Small intestine (tissue), 7 donors: ENCODE data around the gene ZNF280D. TPM values are rescaled to one million over a fixed set of nuclear protein-coding genes. Genes with fewer than 3 reads are reported as not detected.

Source experiments
- DNase-seq, 2 donors: peaks; one replicate each; pipeline versions ENCODE4 v3.0.0 to v3.0.0-alpha.2; 2013
- FAIRE-seq: peaks from 2 replicates; lab custom pipeline; 2012; peaks lifted over from hg19 to GRCh38; lab: Jason Lieb, UNC
- H3K27ac ChIP-seq, 3 donors: one replicate each; pipeline ENCODE4 v1.5.1; 2013; ENCODE audit warnings: low read length in 2 of 3, mild to moderate bottlenecking in 2 of 3, control low read depth in 1 of 3, inconsistent platforms in 1 of 3, low read depth in 1 of 3, moderate library complexity in 1 of 3
- H3K27me3 ChIP-seq, 3 donors: one replicate each; pipeline ENCODE4 v1.6.1; 2013; ENCODE audit warnings: low read length in 3 of 3, inconsistent platforms in 1 of 3; ENCODE audit not compliant: control insufficient read depth in 3 of 3, insufficient read depth in 3 of 3
- H3K36me3 ChIP-seq, 3 donors: one replicate each; pipeline ENCODE4 v1.6.1; 2013; ENCODE audit warnings: low read length in 3 of 3, inconsistent platforms in 1 of 3, low read depth in 1 of 3, mild to moderate bottlenecking in 1 of 3, moderate library complexity in 1 of 3; ENCODE audit not compliant: control insufficient read depth in 3 of 3, insufficient read depth in 2 of 3
- H3K4me1 ChIP-seq, 3 donors: one replicate each; pipeline ENCODE4 v1.6.1; 2013; ENCODE audit warnings: low read length in 2 of 3, inconsistent platforms in 1 of 3, low read depth in 1 of 3, mild to moderate bottlenecking in 1 of 3, moderate library complexity in 1 of 3; ENCODE audit not compliant: control insufficient read depth in 3 of 3, insufficient read depth in 2 of 3
- H3K4me3 ChIP-seq, 3 donors: one replicate each; pipeline ENCODE4 v1.5.1; 2013; ENCODE audit warnings: low read length in 3 of 3, control low read depth in 1 of 3, inconsistent platforms in 1 of 3, low read depth in 1 of 3, mild to moderate bottlenecking in 1 of 3, moderate library complexity in 1 of 3
- H3K9me3 ChIP-seq, 2 donors: one replicate each; pipeline ENCODE4 v1.6.1; 2013; ENCODE audit warnings: low read depth in 1 of 2, low read length in 1 of 2; ENCODE audit not compliant: control insufficient read depth in 2 of 2, insufficient read depth in 1 of 2
- WGBS, 3 donors: extraction: QIAGEN DNeasy Blood & Tissue Kit; methylation state at CpG; one replicate each; pipeline ENCODE4 v1.1.7; 2013; 5-methylcytosine and 5-hydroxymethylcytosine counted together
- polyA plus RNA-seq, 4 donors: library from polyadenylated mRNA; stranded (reverse) in 3 of 4; unstranded in 1 of 4; fragments of 200-250 nt in 3 of 4; fragments of 120-200 nt in 1 of 4; gene quantifications; one replicate each; pipeline versions ENCODE4 v1.2.1 to v1.2.3, GENCODE V29; 2013
- donor health status: healthy with polysubstance abuse.
- donor health status: control.
- donor health status: control.
- donor health status: Bipolar disorder and iron deficiency.
- donor health status: healthy.

ZNF280D gene
- polyA plus RNA-seq, 4 donors, result 6.8 to 44.4 (median 11.0) TPM

DNA sequence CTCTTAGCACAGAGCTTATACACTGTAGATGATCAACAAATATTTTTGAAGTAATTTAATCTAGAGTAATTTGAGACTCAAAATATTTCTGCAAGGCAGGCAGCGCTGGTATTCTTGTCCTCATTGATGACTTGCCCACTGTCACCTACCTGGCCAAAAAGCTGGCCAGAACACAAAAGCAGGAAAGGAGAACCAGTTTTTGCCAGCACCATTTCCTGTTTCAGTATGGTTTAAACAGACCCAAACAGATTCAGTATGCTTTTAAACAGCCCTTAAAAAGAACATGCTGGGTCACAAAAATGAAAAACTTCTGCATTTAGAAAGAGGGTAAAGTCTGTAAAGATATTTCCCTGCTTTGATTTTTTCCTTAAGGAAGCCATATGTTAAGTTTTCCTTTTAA, 42.3 kb upstream of the ZNF280D start:
- no peak for FAIRE-seq

DNA sequence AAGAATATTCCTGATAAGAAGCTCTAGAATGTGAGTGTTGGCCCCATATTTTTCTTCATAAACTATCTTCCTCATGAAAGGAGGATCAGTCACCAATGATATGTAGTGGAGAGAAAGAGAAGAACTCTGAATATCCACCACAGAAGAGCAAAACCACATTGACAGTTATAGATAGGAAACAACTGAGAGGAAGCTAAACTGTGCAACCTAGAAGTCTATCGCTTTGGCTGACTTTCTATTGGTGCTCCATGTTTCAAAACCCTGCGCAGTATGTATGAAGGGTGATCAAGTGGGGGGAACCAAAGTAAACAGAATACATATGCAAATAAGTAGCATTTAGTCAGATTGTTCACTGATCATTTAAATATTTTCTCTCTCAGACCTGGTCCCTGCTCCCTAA, 41.0 kb upstream of the ZNF280D start:
- H3K27ac ChIP-seq, result no peak overlapping the region
- peaks cover 0 to 3% (median 0%) of the 10 kb centered on the region in 3 donors for H3K4me1 ChIP-seq
- H3K9me3 ChIP-seq, result no peaks in the 10 kb centered on the region
- no peaks in the 10 kb centered on the region for H3K36me3 ChIP-seq
- no peaks in the 10 kb centered on the region for H3K27me3 ChIP-seq
- WGBS, 3 donors, result 83 to 100% (median 83%) methylated on average over 2 of the region's 2 CpGs
- no peak overlapping the region for H3K4me3 ChIP-seq
- no peak for DNase-seq
- FAIRE-seq, result no peak

More for the DNA sequence above, 42.3 kb upstream of the ZNF280D start:
- Histone ChIP-seq H3K27me3 (no peaks in the 10 kb centered on the region), H3K4me3 (no peak overlapping the region), H3K9me3 (no peaks in the 10 kb centered on the region), H3K27ac (no peak overlapping the region), H3K36me3 (no peaks in the 10 kb centered on the region), H3K4me1 (peaks cover 0 to 3% (median 0%) of the 10 kb centered on the region in 3 donors)
- WGBS, 3 donors, result 59 to 77% (median 77%) methylated on average over 1 of the region's 1 CpG
- no peak for DNase-seq

DNA sequence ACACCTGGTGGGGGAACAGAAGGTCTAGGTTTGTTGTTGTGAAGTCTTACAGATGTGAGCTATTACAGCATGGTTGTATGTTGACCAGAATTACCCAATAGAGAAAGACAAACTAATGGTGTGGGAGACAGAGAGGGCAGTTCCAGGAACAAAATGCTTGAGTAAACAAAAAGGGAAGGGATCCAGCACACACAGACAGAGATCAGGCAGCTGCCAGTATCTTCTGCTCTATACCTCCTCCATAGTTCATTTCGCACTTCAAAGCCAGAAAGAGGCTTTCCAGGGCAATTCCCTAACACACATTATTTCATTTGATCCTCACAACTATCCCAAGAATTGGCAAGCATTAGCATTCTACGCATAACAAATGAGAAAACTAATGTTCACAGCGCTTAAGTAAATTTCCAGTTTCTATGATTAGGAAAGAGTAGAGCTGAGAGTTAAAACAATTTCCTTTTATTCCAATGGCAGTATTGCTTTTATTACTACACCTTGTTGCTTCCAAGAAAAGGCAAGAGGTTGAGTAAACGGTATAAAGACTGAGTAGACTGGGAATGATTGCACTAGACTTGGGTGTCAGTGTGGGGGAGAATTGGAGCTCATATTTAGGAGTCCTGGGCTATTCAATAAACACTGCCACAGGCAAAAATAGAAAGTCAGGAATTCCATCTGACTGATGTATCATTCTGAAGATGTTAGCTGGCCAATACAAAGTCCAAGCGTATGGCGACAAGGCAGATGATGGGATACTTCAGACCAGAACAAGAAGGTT, 39.7 kb upstream of the ZNF280D start:
- H3K4me1 ChIP-seq, result peaks cover 0 to 3% (median 0%) of the 10 kb centered on the region in 3 donors
- H3K9me3 ChIP-seq, result no peaks in the 10 kb centered on the region
- 70 to 81% (median 78%) methylated on average over 6 of the region's 6 CpGs for WGBS, 3 donors
- DNase-seq, result peak; percentile 4 to 19
- FAIRE-seq, result no peak
- H3K27me3 ChIP-seq, result no peaks in the 10 kb centered on the region
- H3K27ac ChIP-seq, result peak overlapping the region in 1 of 3 donors; percentile 53
- no peaks in the 10 kb centered on the region for H3K36me3 ChIP-seq
- no peak overlapping the region for H3K4me3 ChIP-seq

DNA sequence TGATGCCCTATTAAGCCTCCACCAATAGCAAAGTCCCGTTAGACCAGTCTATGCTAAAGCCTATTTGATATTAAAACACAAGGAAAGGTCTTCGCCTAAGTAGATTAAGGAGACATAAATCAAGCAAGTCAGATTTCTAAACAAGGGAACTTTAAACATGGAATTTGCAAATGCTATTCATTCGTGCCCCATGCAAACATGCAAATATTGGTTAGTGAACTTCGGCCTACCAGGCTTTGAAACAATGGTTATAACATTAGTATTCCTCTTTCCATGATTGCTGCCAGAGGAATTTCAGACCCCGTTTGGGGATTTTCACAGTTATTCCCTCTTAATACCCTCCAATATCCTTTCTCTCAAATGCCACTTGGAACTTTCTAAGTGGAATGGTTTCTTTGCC, 36.9 kb upstream of the ZNF280D start:
- Histone ChIP-seq H3K27me3 (no peaks in the 10 kb centered on the region), H3K9me3 (no peaks in the 10 kb centered on the region), H3K4me1 (peaks cover 0 to 3% (median 0%) of the 10 kb centered on the region in 3 donors), H3K36me3 (no peaks in the 10 kb centered on the region), H3K27ac (no peak overlapping the region), H3K4me3 (no peak overlapping the region)
- DNase-seq (no peak), FAIRE-seq (no peak)
- 61 to 80% (median 73%) methylated on average over 5 of the region's 5 CpGs for WGBS, 3 donors

DNA sequence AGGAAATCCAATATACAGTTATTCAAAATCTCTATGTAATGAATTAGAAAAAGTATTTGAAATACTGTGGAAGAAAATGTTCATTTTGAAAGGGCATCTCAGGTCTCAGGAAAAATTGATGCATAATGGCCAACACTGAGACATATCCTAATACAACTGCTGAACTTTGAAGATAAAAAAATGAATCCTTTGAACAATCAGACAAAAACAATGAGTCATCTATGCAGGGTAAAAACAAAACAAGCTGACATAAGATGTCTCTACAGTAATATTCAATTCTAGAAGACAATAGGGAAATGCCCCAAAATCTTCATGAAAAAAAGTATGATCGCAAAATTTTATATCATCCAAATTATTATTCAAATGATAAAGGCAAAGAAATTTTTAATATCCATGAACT, 34.0 kb upstream of the ZNF280D start:
- Histone ChIP-seq H3K4me3 (no peak overlapping the region), H3K4me1 (no peaks in the 10 kb centered on the region)
- FAIRE-seq, result no peak

DNA sequence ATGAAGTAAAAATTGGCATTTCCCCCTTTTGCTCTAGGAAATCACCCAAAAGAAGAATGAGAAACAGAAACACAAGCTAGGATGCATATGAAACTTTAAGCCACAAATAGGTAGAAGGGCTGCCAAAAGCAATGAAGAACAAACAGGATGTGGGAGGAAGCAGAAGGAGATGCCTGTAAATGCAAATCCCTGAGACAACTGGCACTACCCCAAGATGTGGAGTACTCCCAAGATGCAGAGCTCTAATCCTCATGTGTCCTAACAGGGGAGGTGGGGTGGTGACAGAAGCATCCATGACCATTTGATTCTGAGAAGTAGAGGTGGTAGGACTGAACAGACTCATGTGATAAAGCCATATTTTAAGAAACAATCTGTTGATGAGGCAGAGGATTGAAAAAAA, 31.9 kb upstream of the ZNF280D start:
- FAIRE-seq (no peak), DNase-seq (peak in 1 of 2 donors; percentile 8)
- no peaks in the 10 kb centered on the region for H3K36me3 ChIP-seq
- no peaks in the 10 kb centered on the region for H3K27me3 ChIP-seq
- H3K4me1 ChIP-seq, result no peaks in the 10 kb centered on the region
- H3K27ac ChIP-seq, result no peak overlapping the region
- no peak overlapping the region for H3K4me3 ChIP-seq
- no peaks in the 10 kb centered on the region for H3K9me3 ChIP-seq

More for the DNA sequence above, 34.0 kb upstream of the ZNF280D start:
- DNase-seq, result no peak
- 70 to 95% (median 92%) methylated on average over 1 of the region's 1 CpG for WGBS, 3 donors
- Histone ChIP-seq H3K9me3 (no peaks in the 10 kb centered on the region), H3K27ac (no peak overlapping the region), H3K27me3 (no peaks in the 10 kb centered on the region), H3K36me3 (no peaks in the 10 kb centered on the region)

DNA sequence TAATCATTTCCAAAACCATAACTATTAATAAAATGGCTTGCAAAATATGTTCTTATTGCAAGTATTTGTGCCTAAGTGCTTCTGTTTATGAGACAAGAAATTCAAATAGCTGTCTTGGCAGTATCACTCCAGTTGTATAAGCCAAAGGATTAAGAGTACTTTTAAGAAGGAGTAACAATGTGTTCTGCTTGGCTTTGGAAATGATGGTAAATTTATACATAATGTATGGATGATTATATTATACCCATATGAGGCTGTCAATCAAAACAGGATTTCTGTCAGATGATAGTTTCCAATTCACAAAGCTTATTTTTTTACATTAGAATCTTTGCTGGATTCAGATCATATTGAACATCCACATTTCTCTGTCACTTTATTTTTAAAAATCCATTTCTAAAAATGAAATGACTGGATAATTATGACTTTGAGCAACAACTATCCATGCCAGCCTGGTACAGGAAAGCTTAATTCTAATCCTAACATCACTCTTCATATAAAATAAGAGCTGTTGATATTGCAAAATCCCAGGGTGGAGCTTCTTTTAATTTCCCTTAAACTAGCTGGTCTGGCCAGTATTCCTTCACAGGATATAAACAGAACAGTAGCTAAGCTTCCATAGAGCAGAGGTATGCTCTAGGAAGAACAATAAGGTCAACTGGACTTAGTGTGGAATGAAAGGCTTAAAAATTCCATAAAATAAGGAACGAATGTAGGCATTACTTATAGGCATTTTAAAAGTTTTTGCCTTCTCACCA, 30.0 kb upstream of the ZNF280D start:
- DNase-seq (no peak), FAIRE-seq (no peak)
- WGBS, 3 donors, result 72 to 87% (median 86%) methylated on average over 1 of the region's 1 CpG
- Histone ChIP-seq H3K9me3 (no peaks in the 10 kb centered on the region), H3K4me3 (no peak overlapping the region), H3K36me3 (no peaks in the 10 kb centered on the region), H3K27ac (no peak overlapping the region), H3K27me3 (no peaks in the 10 kb centered on the region), H3K4me1 (no peaks in the 10 kb centered on the region)

DNA sequence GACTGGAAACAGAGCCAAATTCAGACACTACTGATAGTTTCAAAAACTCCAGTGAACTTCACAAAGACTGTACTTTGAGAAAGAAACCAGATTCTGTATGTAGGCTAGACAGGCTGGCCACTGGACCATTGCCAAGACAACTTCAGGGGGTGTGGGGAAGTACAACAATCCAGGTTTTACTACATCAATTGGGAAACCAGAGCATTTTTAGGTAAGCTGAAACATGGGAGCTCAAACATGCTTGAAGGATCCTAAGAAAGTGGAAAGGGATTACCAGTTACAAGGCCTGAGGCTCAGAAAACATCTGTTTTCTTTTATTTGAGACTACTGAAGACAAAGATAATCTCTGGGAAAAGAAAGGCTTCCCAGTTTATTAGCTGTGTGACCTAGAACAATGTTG, 26.9 kb upstream of the ZNF280D start:
- Histone ChIP-seq H3K27ac (no peak overlapping the region), H3K4me3 (no peak overlapping the region), H3K27me3 (no peaks in the 10 kb centered on the region), H3K4me1 (no peaks in the 10 kb centered on the region), H3K36me3 (no peaks in the 10 kb centered on the region), H3K9me3 (no peaks in the 10 kb centered on the region)
- FAIRE-seq (no peak), DNase-seq (no peak)
